HepG2 (cell line): ENCODE data around the gene LIMK2. TPM values are rescaled to one million over a fixed set of nuclear protein-coding genes. Genes with fewer than 3 reads are reported as not detected.

Source experiments
- ELF1 ChIP-seq: sonication (generic); formaldehyde crosslinking; IDR thresholded peaks from 2 replicates; pipeline ENCODE4 v1.4.0; 2020; ENCODE audit warnings: missing genetic modification reagents
- IRX3 ChIP-seq: sonication (generic); formaldehyde crosslinking; IDR thresholded peaks from 2 replicates; pipeline ENCODE4 v1.8.1; 2023; ENCODE audit warnings: mild to moderate bottlenecking, low read depth, missing genetic modification reagents, borderline replicate concordance
- KDM6A ChIP-seq: IDR thresholded peaks from 2 replicates; pipeline ENCODE4 v1.6.1; 2016; ENCODE audit warnings: low read depth
- TOE1 ChIP-seq: sonication (generic); formaldehyde crosslinking; IDR thresholded peaks from 2 replicates; pipeline ENCODE4 v1.4.0; 2020; ENCODE audit warnings: mild to moderate bottlenecking, missing genetic modification reagents
- ZBTB7B ChIP-seq: sonication (generic); formaldehyde crosslinking; IDR thresholded peaks from 2 replicates; pipeline ENCODE4 v1.4.0; 2020; ENCODE audit warnings: missing genetic modification reagents
- ZNF558 ChIP-seq: sonication (generic); formaldehyde crosslinking; IDR thresholded peaks from 2 replicates; pipeline ENCODE4 v1.9.0; 2022; ENCODE audit warnings: mild to moderate bottlenecking, missing genetic modification reagents, borderline replicate concordance
- ZNF672 ChIP-seq: sonication (generic); formaldehyde crosslinking; IDR thresholded peaks from 2 replicates; pipeline ENCODE4 v1.8.1; 2022; ENCODE audit warnings: missing genetic modification reagents
- ZNF75D ChIP-seq: sonication (generic); formaldehyde crosslinking; IDR thresholded peaks from 2 replicates; pipeline ENCODE4 v1.8.1; 2023; ENCODE audit warnings: missing genetic modification reagents, mild to moderate bottlenecking, borderline replicate concordance
- ZNF800 ChIP-seq: sonication (generic); formaldehyde crosslinking; IDR thresholded peaks from 2 replicates; pipeline ENCODE4 v1.4.0; 2020; ENCODE audit warnings: missing genetic modification reagents
- polyA plus RNA-seq, 8 experiments: library from polyadenylated mRNA; depleted of rRNA in 3 of 8; stranded (reverse) in 7 of 8; unstranded in 1 of 8; fragments of >200 nt; fragmentation: Illumina TruSeq in 4 of 8; extraction: Trizol in 4 of 8; gene quantifications; 2 replicates each; pipeline versions ENCODE4 v1.2.1 to v1.2.3, GENCODE V29; 2011 to 2016; ENCODE audit warnings: low read depth in 4 of 8, missing spikeins in 1 of 8, mixed read lengths in 1 of 8; ENCODE audit not compliant: insufficient read depth in 1 of 8
- total RNA-seq, 5 experiments: library from RNA; depleted of rRNA; stranded (reverse); fragments of >200 nt; fragmentation: Illumina TruSeq; extraction: Trizol; gene quantifications; 2 replicates each; pipeline ENCODE4 v1.2.3, GENCODE V29; 2016; ENCODE audit warnings: low read depth in 1 of 5
- TF ChIP-seq, protein P1 (sequence below): sonication (generic); formaldehyde crosslinking; IDR thresholded peaks from 2 replicates; pipeline ENCODE4 v1.9.0; 2021; ENCODE audit warnings: mild to moderate bottlenecking, missing genetic modification reagents
- TF ChIP-seq, protein P2 (sequence below): sonication (generic); formaldehyde crosslinking; IDR thresholded peaks from 2 replicates; pipeline ENCODE4 v1.4.0; 2020; ENCODE audit warnings: missing genetic modification reagents
- TF ChIP-seq, protein P3 (sequence below): sonication (generic); formaldehyde crosslinking; IDR thresholded peaks from 2 replicates; pipeline ENCODE4 v1.4.0; 2020; ENCODE audit warnings: missing genetic modification reagents, borderline replicate concordance
- TF ChIP-seq, protein P4 (sequence below): sonication (generic); formaldehyde crosslinking; IDR thresholded peaks from 2 replicates; pipeline ENCODE4 v1.5.0; 2020; ENCODE audit warnings: missing genetic modification reagents, mild to moderate bottlenecking, borderline replicate concordance

The LIMK2 gene
- total and polyA plus RNA-seq, 2 of the 13 experiments (the other 11 are each of a cell fraction or from before 2014, with no cell fraction given): 20.9 to 29.8 TPM

DNA sequence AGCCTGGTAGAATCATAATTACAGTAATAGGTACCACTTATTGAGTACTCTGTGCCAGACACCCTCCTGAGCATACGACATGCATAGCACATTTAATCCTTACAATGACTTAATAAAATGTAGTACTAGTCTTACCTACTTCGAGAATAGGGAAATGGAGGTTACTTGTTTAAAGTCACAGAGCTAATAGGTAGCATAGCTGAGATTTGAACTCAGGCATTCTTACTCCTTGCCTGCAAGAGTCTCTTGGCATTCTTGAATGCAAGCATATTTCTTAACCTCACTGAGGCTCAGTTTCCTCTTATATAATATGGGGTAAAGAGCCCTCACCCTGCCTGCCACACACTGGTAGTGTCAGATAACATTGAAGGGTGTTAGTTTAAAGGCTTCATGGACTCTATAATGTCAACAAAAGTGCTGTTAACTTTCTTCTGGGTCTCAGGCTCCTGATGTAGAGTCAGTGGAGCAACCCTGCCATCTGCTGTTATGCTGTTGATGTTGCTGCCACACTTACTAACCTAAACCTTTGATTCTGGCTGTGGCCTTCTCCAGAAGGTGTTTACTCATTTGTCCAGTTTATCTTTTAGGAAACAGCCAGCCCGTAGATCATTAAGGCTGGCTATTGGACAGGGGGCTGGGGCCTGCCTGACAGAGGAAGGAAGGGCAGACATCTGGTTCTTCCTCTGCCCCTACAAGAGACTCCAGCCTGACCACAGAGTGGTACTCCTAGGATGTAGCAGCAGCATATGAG is 18.9 kb downstream of the LIMK2 start (continued):
- TF ChIP-seq, protein P1, sequence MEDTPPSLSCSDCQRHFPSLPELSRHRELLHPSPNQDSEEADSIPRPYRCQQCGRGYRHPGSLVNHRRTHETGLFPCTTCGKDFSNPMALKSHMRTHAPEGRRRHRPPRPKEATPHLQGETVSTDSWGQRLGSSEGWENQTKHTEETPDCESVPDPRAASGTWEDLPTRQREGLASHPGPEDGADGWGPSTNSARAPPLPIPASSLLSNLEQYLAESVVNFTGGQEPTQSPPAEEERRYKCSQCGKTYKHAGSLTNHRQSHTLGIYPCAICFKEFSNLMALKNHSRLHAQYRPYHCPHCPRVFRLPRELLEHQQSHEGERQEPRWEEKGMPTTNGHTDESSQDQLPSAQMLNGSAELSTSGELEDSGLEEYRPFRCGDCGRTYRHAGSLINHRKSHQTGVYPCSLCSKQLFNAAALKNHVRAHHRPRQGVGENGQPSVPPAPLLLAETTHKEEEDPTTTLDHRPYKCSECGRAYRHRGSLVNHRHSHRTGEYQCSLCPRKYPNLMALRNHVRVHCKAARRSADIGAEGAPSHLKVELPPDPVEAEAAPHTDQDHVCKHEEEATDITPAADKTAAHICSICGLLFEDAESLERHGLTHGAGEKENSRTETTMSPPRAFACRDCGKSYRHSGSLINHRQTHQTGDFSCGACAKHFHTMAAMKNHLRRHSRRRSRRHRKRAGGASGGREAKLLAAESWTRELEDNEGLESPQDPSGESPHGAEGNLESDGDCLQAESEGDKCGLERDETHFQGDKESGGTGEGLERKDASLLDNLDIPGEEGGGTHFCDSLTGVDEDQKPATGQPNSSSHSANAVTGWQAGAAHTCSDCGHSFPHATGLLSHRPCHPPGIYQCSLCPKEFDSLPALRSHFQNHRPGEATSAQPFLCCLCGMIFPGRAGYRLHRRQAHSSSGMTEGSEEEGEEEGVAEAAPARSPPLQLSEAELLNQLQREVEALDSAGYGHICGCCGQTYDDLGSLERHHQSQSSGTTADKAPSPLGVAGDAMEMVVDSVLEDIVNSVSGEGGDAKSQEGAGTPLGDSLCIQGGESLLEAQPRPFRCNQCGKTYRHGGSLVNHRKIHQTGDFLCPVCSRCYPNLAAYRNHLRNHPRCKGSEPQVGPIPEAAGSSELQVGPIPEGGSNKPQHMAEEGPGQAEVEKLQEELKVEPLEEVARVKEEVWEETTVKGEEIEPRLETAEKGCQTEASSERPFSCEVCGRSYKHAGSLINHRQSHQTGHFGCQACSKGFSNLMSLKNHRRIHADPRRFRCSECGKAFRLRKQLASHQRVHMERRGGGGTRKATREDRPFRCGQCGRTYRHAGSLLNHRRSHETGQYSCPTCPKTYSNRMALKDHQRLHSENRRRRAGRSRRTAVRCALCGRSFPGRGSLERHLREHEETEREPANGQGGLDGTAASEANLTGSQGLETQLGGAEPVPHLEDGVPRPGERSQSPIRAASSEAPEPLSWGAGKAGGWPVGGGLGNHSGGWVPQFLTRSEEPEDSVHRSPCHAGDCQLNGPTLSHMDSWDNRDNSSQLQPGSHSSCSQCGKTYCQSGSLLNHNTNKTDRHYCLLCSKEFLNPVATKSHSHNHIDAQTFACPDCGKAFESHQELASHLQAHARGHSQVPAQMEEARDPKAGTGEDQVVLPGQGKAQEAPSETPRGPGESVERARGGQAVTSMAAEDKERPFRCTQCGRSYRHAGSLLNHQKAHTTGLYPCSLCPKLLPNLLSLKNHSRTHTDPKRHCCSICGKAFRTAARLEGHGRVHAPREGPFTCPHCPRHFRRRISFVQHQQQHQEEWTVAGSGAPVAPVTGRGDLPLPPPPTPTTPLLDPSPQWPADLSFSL (CRISPR knock-in tag): no peak
- TF ChIP-seq ZNF558 (CRISPR knock-in tag) (no peak), ZNF800 (CRISPR knock-in tag) (no peak), ZBTB7B (CRISPR knock-in tag) (no peak), ZNF75D (CRISPR knock-in tag) (no peak), ELF1 (CRISPR knock-in tag) (no peak), ZNF672 (CRISPR knock-in tag) (no peak), KDM6A (no peak), IRX3 (no peak), TOE1 (CRISPR knock-in tag) (no peak)
- TF ChIP-seq, protein P2, sequence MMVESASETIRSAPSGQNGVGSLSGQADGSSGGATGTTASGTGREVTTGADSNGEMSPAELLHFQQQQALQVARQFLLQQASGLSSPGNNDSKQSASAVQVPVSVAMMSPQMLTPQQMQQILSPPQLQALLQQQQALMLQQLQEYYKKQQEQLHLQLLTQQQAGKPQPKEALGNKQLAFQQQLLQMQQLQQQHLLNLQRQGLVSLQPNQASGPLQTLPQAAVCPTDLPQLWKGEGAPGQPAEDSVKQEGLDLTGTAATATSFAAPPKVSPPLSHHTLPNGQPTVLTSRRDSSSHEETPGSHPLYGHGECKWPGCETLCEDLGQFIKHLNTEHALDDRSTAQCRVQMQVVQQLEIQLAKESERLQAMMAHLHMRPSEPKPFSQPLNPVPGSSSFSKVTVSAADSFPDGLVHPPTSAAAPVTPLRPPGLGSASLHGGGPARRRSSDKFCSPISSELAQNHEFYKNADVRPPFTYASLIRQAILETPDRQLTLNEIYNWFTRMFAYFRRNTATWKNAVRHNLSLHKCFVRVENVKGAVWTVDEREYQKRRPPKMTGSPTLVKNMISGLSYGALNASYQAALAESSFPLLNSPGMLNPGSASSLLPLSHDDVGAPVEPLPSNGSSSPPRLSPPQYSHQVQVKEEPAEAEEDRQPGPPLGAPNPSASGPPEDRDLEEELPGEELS: peak; percentile 77
- TF ChIP-seq, protein P3, sequence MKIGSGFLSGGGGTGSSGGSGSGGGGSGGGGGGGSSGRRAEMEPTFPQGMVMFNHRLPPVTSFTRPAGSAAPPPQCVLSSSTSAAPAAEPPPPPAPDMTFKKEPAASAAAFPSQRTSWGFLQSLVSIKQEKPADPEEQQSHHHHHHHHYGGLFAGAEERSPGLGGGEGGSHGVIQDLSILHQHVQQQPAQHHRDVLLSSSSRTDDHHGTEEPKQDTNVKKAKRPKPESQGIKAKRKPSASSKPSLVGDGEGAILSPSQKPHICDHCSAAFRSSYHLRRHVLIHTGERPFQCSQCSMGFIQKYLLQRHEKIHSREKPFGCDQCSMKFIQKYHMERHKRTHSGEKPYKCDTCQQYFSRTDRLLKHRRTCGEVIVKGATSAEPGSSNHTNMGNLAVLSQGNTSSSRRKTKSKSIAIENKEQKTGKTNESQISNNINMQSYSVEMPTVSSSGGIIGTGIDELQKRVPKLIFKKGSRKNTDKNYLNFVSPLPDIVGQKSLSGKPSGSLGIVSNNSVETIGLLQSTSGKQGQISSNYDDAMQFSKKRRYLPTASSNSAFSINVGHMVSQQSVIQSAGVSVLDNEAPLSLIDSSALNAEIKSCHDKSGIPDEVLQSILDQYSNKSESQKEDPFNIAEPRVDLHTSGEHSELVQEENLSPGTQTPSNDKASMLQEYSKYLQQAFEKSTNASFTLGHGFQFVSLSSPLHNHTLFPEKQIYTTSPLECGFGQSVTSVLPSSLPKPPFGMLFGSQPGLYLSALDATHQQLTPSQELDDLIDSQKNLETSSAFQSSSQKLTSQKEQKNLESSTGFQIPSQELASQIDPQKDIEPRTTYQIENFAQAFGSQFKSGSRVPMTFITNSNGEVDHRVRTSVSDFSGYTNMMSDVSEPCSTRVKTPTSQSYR (CRISPR knock-in tag): 0 out of 2 replicates have a peak, but pooled peaks have one; percentile 9
- TF ChIP-seq, protein P4, sequence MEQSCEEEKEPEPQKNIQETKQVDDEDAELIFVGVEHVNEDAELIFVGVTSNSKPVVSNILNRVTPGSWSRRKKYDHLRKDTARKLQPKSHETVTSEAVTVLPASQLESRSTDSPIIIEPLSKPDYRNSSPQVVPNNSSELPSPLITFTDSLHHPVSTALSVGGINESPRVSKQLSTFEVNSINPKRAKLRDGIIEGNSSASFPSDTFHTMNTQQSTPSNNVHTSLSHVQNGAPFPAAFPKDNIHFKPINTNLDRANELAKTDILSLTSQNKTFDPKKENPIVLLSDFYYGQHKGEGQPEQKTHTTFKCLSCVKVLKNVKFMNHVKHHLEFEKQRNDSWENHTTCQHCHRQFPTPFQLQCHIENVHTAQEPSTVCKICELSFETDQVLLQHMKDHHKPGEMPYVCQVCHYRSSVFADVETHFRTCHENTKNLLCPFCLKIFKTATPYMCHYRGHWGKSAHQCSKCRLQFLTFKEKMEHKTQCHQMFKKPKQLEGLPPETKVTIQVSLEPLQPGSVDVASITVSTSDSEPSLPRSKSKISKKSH (CRISPR knock-in tag): no peak
